CD14-positive monocyte (primary cell): Measurements from ENCODE around the gene CRYGA. TPM values are rescaled to one million over a fixed set of nuclear protein-coding genes. Genes with fewer than 3 reads are reported as not detected.

Experiments
- DNase-seq, 3 donors: peaks; one replicate each; pipeline ENCODE4 v3.0.0-alpha.2; 2011 to 2022
- H2AFZ ChIP-seq: 2 replicates; pipeline ENCODE4 v1.6.0; 2012; ENCODE audit warnings: mild to moderate bottlenecking, low read depth, low read length, inconsistent platforms; ENCODE audit not compliant: insufficient read depth, poor library complexity, severe bottlenecking
- H3K27ac ChIP-seq, 2 donors: 1 replicate in 1 of 2; 2 replicates in 1 of 2; pipeline ENCODE4 v1.5.1; 2012 to 2013; ENCODE audit warnings: low read length in 2 of 2, control low read depth in 1 of 2, inconsistent platforms in 1 of 2, low read depth in 1 of 2, mild to moderate bottlenecking in 1 of 2
- H3K27me3 ChIP-seq, 2 donors: one replicate each; pipeline versions ENCODE4 v1.6.0 to v1.6.1; 2011 to 2013; ENCODE audit warnings: low read length in 2 of 2; ENCODE audit not compliant: control insufficient read depth in 2 of 2, insufficient read depth in 2 of 2
- H3K36me3 ChIP-seq, 2 donors: replicated peaks in 1 of 2; 1 replicate in 1 of 2; 2 replicates in 1 of 2; pipeline versions ENCODE4 v1.5.1 to v1.6.1; 2012 to 2013; ENCODE audit warnings: low read length in 2 of 2, control low read depth in 1 of 2, inconsistent platforms in 1 of 2, mild to moderate bottlenecking in 1 of 2; ENCODE audit not compliant: insufficient read depth in 2 of 2, control insufficient read depth in 1 of 2
- H3K4me1 ChIP-seq, 2 donors: 1 replicate in 1 of 2; 2 replicates in 1 of 2; pipeline versions ENCODE4 v1.5.1 to v1.6.1; 2012 to 2013; ENCODE audit warnings: low read length in 2 of 2, control low read depth in 1 of 2, inconsistent platforms in 1 of 2, mild to moderate bottlenecking in 1 of 2, moderate library complexity in 1 of 2; ENCODE audit not compliant: insufficient read depth in 2 of 2, control insufficient read depth in 1 of 2
- H3K4me2 ChIP-seq: replicated peaks from 2 replicates; pipeline ENCODE3; 2012; ENCODE audit warnings: low read length, moderate library complexity, mild to moderate bottlenecking; ENCODE audit not compliant: poor library complexity, severe bottlenecking; ENCODE audit errors: extremely low read depth
- H3K4me3 ChIP-seq, 3 experiments: fragments of 200-600 bp in 1 of 3; sonication (generic) in 1 of 3; replicated peaks in 1 of 3; 1 replicate in 2 of 3; 2 replicates in 1 of 3; pipeline ENCODE4 v1.5.1; 2011 to 2013; ENCODE audit warnings: low read length in 3 of 3, mild to moderate bottlenecking in 3 of 3, control low read depth in 2 of 3, low read depth in 2 of 3, inconsistent platforms in 1 of 3, moderate library complexity in 1 of 3
- H3K79me2 ChIP-seq: 2 replicates; pipeline ENCODE4 v1.6.0; 2012; ENCODE audit warnings: mild to moderate bottlenecking, control low read depth, inconsistent platforms, low read length, moderate library complexity; ENCODE audit not compliant: insufficient read depth
- H3K9ac ChIP-seq: 2 replicates; pipeline ENCODE4 v1.6.0; 2017; ENCODE audit warnings: low read length, mild to moderate bottlenecking; ENCODE audit not compliant: insufficient read depth, poor library complexity, severe bottlenecking
- H3K9me3 ChIP-seq, 2 donors: replicated peaks in 1 of 2; 1 replicate in 1 of 2; 2 replicates in 1 of 2; pipeline versions ENCODE4 v1.5.1 to v1.6.1; 2012 to 2013; ENCODE audit warnings: low read length in 2 of 2, control low read depth in 1 of 2; ENCODE audit not compliant: control insufficient read depth in 1 of 2, insufficient read depth in 1 of 2
- H4K20me1 ChIP-seq: 2 replicates; pipeline ENCODE4 v1.6.0; 2012; ENCODE audit warnings: mild to moderate bottlenecking, low read length, control low read depth, moderate library complexity; ENCODE audit not compliant: insufficient read depth
- H3K27ac Mint-ChIP-seq, 7 donors: one replicate each; pipeline ENCODE4 v1.8.0; 2020; ENCODE audit warnings: mild to moderate bottlenecking in 7 of 7, mixed read lengths in 7 of 7, moderate library complexity in 6 of 7, inconsistent platforms in 2 of 7
- H3K27me3 Mint-ChIP-seq, 3 donors: one replicate each; pipeline ENCODE4 v1.8.0; 2021 to 2022; ENCODE audit warnings: low read depth in 3 of 3, mild to moderate bottlenecking in 3 of 3, mixed read lengths in 3 of 3, moderate library complexity in 3 of 3, inconsistent platforms in 1 of 3
- H3K36me3 Mint-ChIP-seq, 2 donors: one replicate each; pipeline ENCODE4 v1.8.0; 2020; ENCODE audit warnings: mixed read lengths in 2 of 2, inconsistent platforms in 1 of 2, mild to moderate bottlenecking in 1 of 2
- H3K4me1 Mint-ChIP-seq: one replicate; pipeline ENCODE4 v1.8.0; 2020; ENCODE audit warnings: mild to moderate bottlenecking, mixed read lengths
- H3K4me3 Mint-ChIP-seq, 2 donors: one replicate each; pipeline ENCODE4 v1.8.0; 2020; ENCODE audit warnings: mild to moderate bottlenecking in 2 of 2, mixed read lengths in 2 of 2, moderate library complexity in 1 of 2
- H3K9me3 Mint-ChIP-seq, 7 donors: one replicate each; pipeline ENCODE4 v1.8.0; 2020 to 2022; ENCODE audit warnings: mixed read lengths in 7 of 7, mild to moderate bottlenecking in 6 of 7, moderate library complexity in 6 of 7, inconsistent platforms in 2 of 7
- CTCF ChIP-seq: fragments of 200-600 bp; IDR thresholded peaks from one replicate; pipeline ENCODE4 v1.8.0; 2022; ENCODE audit warnings: antibody characterized with exemption, mild to moderate bottlenecking
- WGBS: methylation state at CpG from one replicate; pipeline ENCODE4 v1.1.5; 2013; ENCODE audit warnings: missing lambda C conversion rate; ENCODE audit not compliant: insufficient coverage; 5-methylcytosine and 5-hydroxymethylcytosine counted together
- intact Hi-C, 2 donors: fragments of 100-400 bp; cut with micrococcal nuclease; formaldehyde crosslinking; loops; one replicate each; pipeline versions ENCODE4 v1.15.0 to v1.15.1; 2023
- polyA plus RNA-seq, 3 donors: library from polyadenylated mRNA; depleted of rRNA in 1 of 3; unstranded in 2 of 3; stranded (reverse) in 1 of 3; fragments of 300-500 nt in 2 of 3; fragments of >200 nt in 1 of 3; fragmentation: Illumina TruSeq in 2 of 3; gene quantifications; 1 replicate in 2 of 3; 2 replicates in 1 of 3; pipeline ENCODE4 v1.2.3, GENCODE V29; 2012 to 2021

Gene CRYGA
- polyA plus RNA-seq, 3 donors = not detected

GRCh38 chr2:208172125-208172524 lies 8.7 kb upstream of the CRYGA start:
- Mint-ChIP-seq H3K4me1 (peaks cover 28% of the 10 kb centered on the region), H3K27me3 (peaks cover 0 to 6% (median 0%) of the 10 kb centered on the region in 3 donors), H3K27ac (peak overlapping the region; percentile 85 to 98 (median 91)), H3K36me3 (no peaks in the 10 kb centered on the region), H3K4me3 (peak overlapping the region; percentile 42 to 80), H3K9me3 (peaks cover 0 to 5% (median 0%) of the 10 kb centered on the region in 7 donors)
- Histone ChIP-seq H3K9me3 (no peaks in the 10 kb centered on the region), H3K27ac (peak overlapping the region in 1 of 2 donors; percentile 70), H4K20me1 (no peaks in the 10 kb centered on the region), H2AFZ (no peak overlapping the region), H3K79me2 (peaks cover 3% of the 10 kb centered on the region), H3K36me3 (no peaks in the 10 kb centered on the region), H3K4me1 (peaks cover 19 to 23% of the 10 kb centered on the region in 2 donors), H3K9ac (no peak overlapping the region), H3K4me2 (peak overlapping the region; percentile 53), H3K27me3 (no peaks in the 10 kb centered on the region), H3K4me3 (peak overlapping the region in 1 of 3 experiments; percentile 49)
- DNase-seq = peak; percentile 74 to 83 (median 80)
- 3% methylated on average over 3 of the region's 4 CpGs for WGBS
- intact Hi-C loops = loop anchor here (5.0 to 10.0 kb wide), 2 partner anchors 80 to 83 kb away; partner anchors contain the start of gene IDH1 (in 1 of the 2)
- no peak for TF ChIP-seq CTCF

GRCh38 chr2:208164951-208165755 lies 1.8 kb upstream of the CRYGA start:
- H3K4me2 ChIP-seq = no peak overlapping the region
- no peaks in the 10 kb centered on the region for H3K9me3 ChIP-seq
- H3K36me3 ChIP-seq = no peaks in the 10 kb centered on the region
- H3K4me1 Mint-ChIP-seq = no peaks in the 10 kb centered on the region
- peaks cover 3% of the 10 kb centered on the region for H3K79me2 ChIP-seq
- no peak overlapping the region for H3K4me3 ChIP-seq
- intact Hi-C loops = no loop called here
- peaks cover 0 to 5% (median 0%) of the 10 kb centered on the region in 7 donors for H3K9me3 Mint-ChIP-seq
- H3K9ac ChIP-seq = no peak overlapping the region
- H4K20me1 ChIP-seq = no peaks in the 10 kb centered on the region
- H3K27ac Mint-ChIP-seq = no peak overlapping the region
- H3K36me3 Mint-ChIP-seq = no peaks in the 10 kb centered on the region
- 100% methylated on average over 1 of the region's 2 CpGs for WGBS
- no peaks in the 10 kb centered on the region for H3K27me3 Mint-ChIP-seq
- no peak for DNase-seq
- TF ChIP-seq CTCF = no peak
- H3K27ac ChIP-seq = no peak overlapping the region
- no peaks in the 10 kb centered on the region for H3K27me3 ChIP-seq
- no peaks in the 10 kb centered on the region for H3K4me1 ChIP-seq
- H2AFZ ChIP-seq = no peak overlapping the region
- no peak overlapping the region for H3K4me3 Mint-ChIP-seq
